Esophagus squamous epithelium (tissue), 4 donors: ENCODE measurements around the gene MLLT10.
"Not testable (repeated sequence)": the region's sequence is repeated elsewhere in the genome, so short reads cannot be mapped to it uniquely, and the experiment has no call there.

Source experiments
- CTCF ChIP-seq, 6 experiments: fragments of 450-650 bp in 4 of 6; fragments of 200-600 bp in 2 of 6; sonication (generic) in 2 of 6; IDR thresholded peaks; one replicate each; pipeline ENCODE4 v1.5.1; 2016 to 2019; ENCODE audit warnings: antibody characterized with exemption in 6 of 6, mild to moderate bottlenecking in 4 of 6, moderate library complexity in 4 of 6
- POLR2A ChIP-seq, 4 donors: fragments of 450-650 bp; IDR thresholded peaks; one replicate each; pipeline ENCODE4 v1.6.1; 2017; ENCODE audit warnings: antibody characterized with exemption in 4 of 4, mild to moderate bottlenecking in 4 of 4, moderate library complexity in 3 of 4

GRCh38 chr10:21581421-21581834, 47.4 kb downstream of the MLLT10 start:
- not testable (repeated sequence) for TF ChIP-seq CTCF, POLR2A (IDR thresholded peaks at IDR 0.05)
